K562 (cell line): Measurements from ENCODE around the gene HLF. TPM values are rescaled to one million over a fixed set of nuclear protein-coding genes. Genes with fewer than 3 reads are reported as not detected.

ENCODE experiments used
- EHMT2 ChIP-seq: fragments of 450-650 bp; IDR thresholded peaks from 2 replicates; pipeline ENCODE4 v1.6.1; 2018; ENCODE audit warnings: antibody characterized with exemption
- FOXJ3 ChIP-seq: sonication (generic); formaldehyde crosslinking; IDR thresholded peaks from 2 replicates; pipeline ENCODE4 v1.4.0; 2020; ENCODE audit warnings: mild to moderate bottlenecking, missing genetic modification reagents
- HDAC1 ChIP-seq, 2 experiments: fragments of 450-650 bp; IDR thresholded peaks; 2 replicates each; pipeline ENCODE4 v1.6.1; 2016 to 2017; ENCODE audit warnings: inconsistent platforms in 1 of 2, mild to moderate bottlenecking in 1 of 2, moderate library complexity in 1 of 2
- ILK ChIP-seq: fragments of 450-650 bp; IDR thresholded peaks from 2 replicates; pipeline ENCODE4 v1.6.1; 2016; ENCODE audit warnings: missing genetic modification characterization, low read depth, mild to moderate bottlenecking, missing compliant biosample characterization, moderate library complexity, borderline replicate concordance
- MAFG ChIP-seq: fragments of 450-650 bp; conservative IDR thresholded peaks from 2 replicates; pipeline ENCODE4 v1.6.1; 2016; ENCODE audit warnings: missing genetic modification characterization, missing compliant biosample characterization
- MAFK ChIP-seq: IDR thresholded peaks from 2 replicates; pipeline ENCODE4 v1.6.1; 2011; ENCODE audit warnings: low read length, improper control_type of control experiment
- MED1 ChIP-seq: sonication (generic); formaldehyde crosslinking; IDR thresholded peaks from 2 replicates; pipeline ENCODE4 v1.8.1; 2023; ENCODE audit warnings: missing genetic modification reagents, borderline replicate concordance
- NBN ChIP-seq: fragments of 450-650 bp; IDR thresholded peaks from 2 replicates; pipeline ENCODE4 v1.6.1; 2016; ENCODE audit warnings: low read depth, mild to moderate bottlenecking
- NEUROD1 ChIP-seq: fragments of 150-350 bp; IDR thresholded peaks from 2 replicates; pipeline ENCODE4 v1.6.1; 2014; ENCODE audit warnings: borderline replicate concordance, low read length, low read depth; ENCODE audit not compliant: partially characterized antibody
- NFIX ChIP-seq: fragments of 250-450 bp; sonication (Bioruptor Pico); IDR thresholded peaks from 2 replicates; pipeline ENCODE4 v1.4.0; 2020; ENCODE audit warnings: low read depth, mild to moderate bottlenecking, moderate library complexity
- RBFOX2 ChIP-seq: fragments of 200-400 bp; formaldehyde crosslinking; IDR thresholded peaks from 2 replicates; pipeline ENCODE4 v1.6.1; 2017; ENCODE audit warnings: low read depth, mild to moderate bottlenecking, low read length, moderate library complexity
- RNF2 ChIP-seq: sonication (generic); IDR thresholded peaks from 2 replicates; pipeline ENCODE4 v1.6.1; 2016
- THRAP3 ChIP-seq: fragments of 450-650 bp; IDR thresholded peaks from 2 replicates; pipeline ENCODE4 v1.6.1; 2016; ENCODE audit warnings: mild to moderate bottlenecking, inconsistent platforms, borderline replicate concordance
- ZC3H8 ChIP-seq: fragments of 450-650 bp; IDR thresholded peaks from 2 replicates; pipeline ENCODE4 v1.6.1; 2017
- ZNF57 ChIP-seq: fragments of 450-650 bp; formaldehyde crosslinking; IDR thresholded peaks from 2 replicates; pipeline ENCODE4 v1.4.0; 2020; ENCODE audit warnings: mild to moderate bottlenecking, moderate library complexity
- polyA plus RNA-seq, 8 experiments: library from polyadenylated mRNA; depleted of rRNA in 4 of 8; stranded (reverse) in 5 of 8; unstranded in 3 of 8; fragments of >200 nt; fragmentation: Nextera tagmentation in 2 of 8; fragmentation: Illumina TruSeq in 1 of 8; extraction: Ambion mirVana in 2 of 8; extraction: Trizol in 1 of 8; gene quantifications; 2 replicates each; pipeline versions ENCODE4 v1.2.1 to v1.2.3, GENCODE V29; 2011 to 2014; ENCODE audit warnings: inconsistent platforms in 1 of 8, missing spikeins in 1 of 8
- total RNA-seq, 7 experiments: library from RNA; depleted of rRNA in 6 of 7; stranded (reverse); fragments of >200 nt in 6 of 7; fragmentation: Illumina TruSeq in 2 of 7; extraction: Trizol in 2 of 7; gene quantifications; 2 replicates each; pipeline versions ENCODE4 v1.2.1 to v1.2.3, GENCODE V29; 2011 to 2021; ENCODE audit warnings: low replicate concordance in 1 of 7
- TF ChIP-seq, protein P1 (sequence below): fragments of 450-650 bp; IDR thresholded peaks from 2 replicates; pipeline ENCODE4 v1.6.1; 2018; ENCODE audit warnings: mild to moderate bottlenecking, low read depth; ENCODE audit not compliant: partially characterized antibody
- TF ChIP-seq, protein P2 (sequence below), 2 experiments: fragments of 450-650 bp; IDR thresholded peaks; 2 replicates each; pipeline ENCODE4 v1.6.1; 2016
- TF ChIP-seq, protein P3 (sequence below): sonication (generic); formaldehyde crosslinking; IDR thresholded peaks from 2 replicates; pipeline ENCODE4 v1.8.0; 2022; ENCODE audit warnings: missing genetic modification reagents, mild to moderate bottlenecking, moderate library complexity, borderline replicate concordance
- TF ChIP-seq, protein P4 (sequence below): sonication (generic); IDR thresholded peaks from 2 replicates; pipeline ENCODE4 v1.6.1; 2016
- TF ChIP-seq, protein P5 (sequence below): sonication (generic); formaldehyde crosslinking; IDR thresholded peaks from 2 replicates; pipeline ENCODE4 v1.8.0; 2022; ENCODE audit warnings: missing genetic modification reagents, mild to moderate bottlenecking, borderline replicate concordance
- TF ChIP-seq, protein P6 (sequence below): fragments of 450-650 bp; IDR thresholded peaks from 2 replicates; pipeline ENCODE4 v1.6.1; 2014; ENCODE audit warnings: low read depth, mild to moderate bottlenecking, moderate library complexity, borderline replicate concordance

Gene HLF
- total and polyA plus RNA-seq, 9 of the 15 experiments (the other 6 are each of a cell fraction or from before 2014, with no cell fraction given), result 0.03 to 0.24 (median 0.09) TPM

DNA sequence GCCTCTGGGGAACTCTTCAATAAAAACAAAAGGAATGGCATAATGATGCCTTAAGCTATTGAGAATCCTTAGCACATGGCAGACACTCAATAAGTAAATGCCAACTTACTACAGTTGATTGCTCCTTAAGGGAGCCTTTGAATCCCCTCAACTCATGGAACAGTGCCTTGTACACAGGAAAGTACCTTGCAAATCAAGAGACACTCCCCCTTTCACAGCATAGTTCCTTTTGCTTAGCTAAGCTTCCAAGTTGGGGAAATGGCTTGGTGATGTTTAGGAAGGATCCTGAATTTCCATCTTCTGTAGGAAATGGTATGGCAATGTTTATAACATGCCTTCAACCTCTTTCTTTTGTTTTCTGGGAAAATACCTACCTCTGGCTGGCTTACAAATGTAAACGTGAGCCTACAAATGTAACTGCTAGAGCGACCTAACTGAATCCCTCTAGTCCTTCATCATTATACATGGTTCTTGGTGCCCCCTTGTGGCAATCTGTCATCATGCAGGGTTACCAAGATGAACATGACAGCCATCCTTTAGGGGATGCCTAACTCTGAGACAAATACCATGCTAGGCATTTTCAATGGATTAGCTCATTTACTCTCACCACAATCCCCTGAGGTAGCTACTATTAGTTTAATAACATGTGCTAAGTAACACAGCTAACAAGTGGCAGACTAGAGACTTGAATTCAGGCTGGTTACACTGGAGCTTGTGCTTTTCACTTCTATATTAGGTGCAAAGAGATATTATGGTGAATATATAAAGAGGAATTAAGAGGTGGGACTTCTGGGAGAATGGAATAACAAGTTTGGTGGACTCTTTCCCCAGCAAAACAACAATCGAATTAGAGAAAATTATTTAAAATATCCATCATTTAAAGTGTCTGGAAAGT lies 91.9 kb downstream of the HLF start (continued):
- TF ChIP-seq THRAP3 (no peak), ZC3H8 (no peak), MAFG (tag) (no peak), FOXJ3 (CRISPR knock-in tag) (no peak), ILK (no peak), MAFK (peak; percentile 20; the same call in 1 of the 2 replicates), NEUROD1 (no peak), RBFOX2 (no peak), MED1 (CRISPR knock-in tag) (no peak), RNF2 (no peak), HDAC1 (IDR thresholded peaks at IDR 0.05) (no peak), NBN (0 out of 2 replicates have a peak, but pooled peaks have one; percentile 17), EHMT2 (peak; percentile 26; the same call in 1 of the 2 replicates), ZNF57 (CRISPR knock-in tag) (no peak), NFIX (no peak)
- TF ChIP-seq, protein P1, sequence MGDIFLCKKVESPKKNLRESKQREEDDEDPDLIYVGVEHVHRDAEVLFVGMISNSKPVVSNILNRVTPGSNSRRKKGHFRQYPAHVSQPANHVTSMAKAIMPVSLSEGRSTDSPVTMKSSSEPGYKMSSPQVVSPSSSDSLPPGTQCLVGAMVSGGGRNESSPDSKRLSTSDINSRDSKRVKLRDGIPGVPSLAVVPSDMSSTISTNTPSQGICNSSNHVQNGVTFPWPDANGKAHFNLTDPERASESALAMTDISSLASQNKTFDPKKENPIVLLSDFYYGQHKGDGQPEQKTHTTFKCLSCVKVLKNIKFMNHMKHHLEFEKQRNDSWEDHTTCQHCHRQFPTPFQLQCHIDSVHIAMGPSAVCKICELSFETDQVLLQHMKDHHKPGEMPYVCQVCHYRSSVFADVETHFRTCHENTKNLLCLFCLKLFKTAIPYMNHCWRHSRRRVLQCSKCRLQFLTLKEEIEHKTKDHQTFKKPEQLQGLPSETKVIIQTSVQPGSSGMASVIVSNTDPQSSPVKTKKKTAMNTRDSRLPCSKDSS, result no peak
- TF ChIP-seq, protein P2, sequence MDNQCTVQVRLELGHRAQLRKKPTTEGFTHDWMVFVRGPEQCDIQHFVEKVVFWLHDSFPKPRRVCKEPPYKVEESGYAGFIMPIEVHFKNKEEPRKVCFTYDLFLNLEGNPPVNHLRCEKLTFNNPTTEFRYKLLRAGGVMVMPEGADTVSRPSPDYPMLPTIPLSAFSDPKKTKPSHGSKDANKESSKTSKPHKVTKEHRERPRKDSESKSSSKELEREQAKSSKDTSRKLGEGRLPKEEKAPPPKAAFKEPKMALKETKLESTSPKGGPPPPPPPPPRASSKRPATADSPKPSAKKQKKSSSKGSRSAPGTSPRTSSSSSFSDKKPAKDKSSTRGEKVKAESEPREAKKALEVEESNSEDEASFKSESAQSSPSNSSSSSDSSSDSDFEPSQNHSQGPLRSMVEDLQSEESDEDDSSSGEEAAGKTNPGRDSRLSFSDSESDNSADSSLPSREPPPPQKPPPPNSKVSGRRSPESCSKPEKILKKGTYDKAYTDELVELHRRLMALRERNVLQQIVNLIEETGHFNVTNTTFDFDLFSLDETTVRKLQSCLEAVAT (IDR thresholded peaks at IDR 0.05), result no peak
- TF ChIP-seq, protein P3, sequence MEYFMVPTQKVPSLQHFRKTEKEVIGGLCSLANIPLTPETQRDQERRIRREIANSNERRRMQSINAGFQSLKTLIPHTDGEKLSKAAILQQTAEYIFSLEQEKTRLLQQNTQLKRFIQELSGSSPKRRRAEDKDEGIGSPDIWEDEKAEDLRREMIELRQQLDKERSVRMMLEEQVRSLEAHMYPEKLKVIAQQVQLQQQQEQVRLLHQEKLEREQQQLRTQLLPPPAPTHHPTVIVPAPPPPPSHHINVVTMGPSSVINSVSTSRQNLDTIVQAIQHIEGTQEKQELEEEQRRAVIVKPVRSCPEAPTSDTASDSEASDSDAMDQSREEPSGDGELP (CRISPR knock-in tag), result no peak
- TF ChIP-seq, protein P4, sequence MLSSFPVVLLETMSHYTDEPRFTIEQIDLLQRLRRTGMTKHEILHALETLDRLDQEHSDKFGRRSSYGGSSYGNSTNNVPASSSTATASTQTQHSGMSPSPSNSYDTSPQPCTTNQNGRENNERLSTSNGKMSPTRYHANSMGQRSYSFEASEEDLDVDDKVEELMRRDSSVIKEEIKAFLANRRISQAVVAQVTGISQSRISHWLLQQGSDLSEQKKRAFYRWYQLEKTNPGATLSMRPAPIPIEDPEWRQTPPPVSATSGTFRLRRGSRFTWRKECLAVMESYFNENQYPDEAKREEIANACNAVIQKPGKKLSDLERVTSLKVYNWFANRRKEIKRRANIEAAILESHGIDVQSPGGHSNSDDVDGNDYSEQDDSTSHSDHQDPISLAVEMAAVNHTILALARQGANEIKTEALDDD, result peak; percentile 77
- TF ChIP-seq, protein P5, sequence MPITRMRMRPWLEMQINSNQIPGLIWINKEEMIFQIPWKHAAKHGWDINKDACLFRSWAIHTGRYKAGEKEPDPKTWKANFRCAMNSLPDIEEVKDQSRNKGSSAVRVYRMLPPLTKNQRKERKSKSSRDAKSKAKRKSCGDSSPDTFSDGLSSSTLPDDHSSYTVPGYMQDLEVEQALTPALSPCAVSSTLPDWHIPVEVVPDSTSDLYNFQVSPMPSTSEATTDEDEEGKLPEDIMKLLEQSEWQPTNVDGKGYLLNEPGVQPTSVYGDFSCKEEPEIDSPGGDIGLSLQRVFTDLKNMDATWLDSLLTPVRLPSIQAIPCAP, result no peak
- TF ChIP-seq, protein P6, sequence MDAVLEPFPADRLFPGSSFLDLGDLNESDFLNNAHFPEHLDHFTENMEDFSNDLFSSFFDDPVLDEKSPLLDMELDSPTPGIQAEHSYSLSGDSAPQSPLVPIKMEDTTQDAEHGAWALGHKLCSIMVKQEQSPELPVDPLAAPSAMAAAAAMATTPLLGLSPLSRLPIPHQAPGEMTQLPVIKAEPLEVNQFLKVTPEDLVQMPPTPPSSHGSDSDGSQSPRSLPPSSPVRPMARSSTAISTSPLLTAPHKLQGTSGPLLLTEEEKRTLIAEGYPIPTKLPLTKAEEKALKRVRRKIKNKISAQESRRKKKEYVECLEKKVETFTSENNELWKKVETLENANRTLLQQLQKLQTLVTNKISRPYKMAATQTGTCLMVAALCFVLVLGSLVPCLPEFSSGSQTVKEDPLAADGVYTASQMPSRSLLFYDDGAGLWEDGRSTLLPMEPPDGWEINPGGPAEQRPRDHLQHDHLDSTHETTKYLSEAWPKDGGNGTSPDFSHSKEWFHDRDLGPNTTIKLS, result no peak
